ENCODE data around the gene LPA.

Gene LPA

DNA sequence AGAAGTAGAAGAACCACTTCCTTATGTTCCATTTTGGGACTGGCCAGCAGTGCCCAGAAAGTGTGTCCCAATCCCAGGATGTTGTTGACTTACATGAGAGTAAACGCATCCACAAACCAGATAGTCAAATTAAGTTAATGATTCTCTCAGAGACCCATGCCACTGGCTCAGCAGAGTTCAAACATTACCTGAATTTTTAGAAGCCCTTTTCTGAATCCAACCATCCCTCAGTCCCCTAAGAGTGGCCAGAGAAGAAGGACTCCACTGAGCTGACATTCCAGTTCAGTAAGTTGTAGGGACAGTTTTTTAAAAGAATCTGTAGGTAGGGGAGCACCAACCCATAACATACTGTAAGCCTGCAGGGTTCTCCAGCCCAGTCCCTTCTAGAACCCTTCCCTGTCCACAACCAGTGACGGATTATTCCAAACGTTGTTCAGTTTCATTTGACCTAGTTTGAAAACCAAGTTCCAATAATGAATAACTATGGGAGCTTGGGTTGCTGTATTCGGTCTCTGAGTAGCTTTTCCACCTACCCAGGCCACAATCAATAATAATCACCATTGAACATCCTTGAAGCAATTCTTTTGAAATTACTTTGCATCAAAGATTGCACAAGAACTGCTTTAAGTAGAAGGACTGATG lies 153.0 kb downstream of the LPA start:
- no peak for DNase-seq (ENCODE audit: low spot score)

- no peak for DNase-seq (ENCODE audit: low spot score)
Observed at GRCh38 chr6:160510199-160510598, 153.9 kb downstream of the LPA start.

DNA sequence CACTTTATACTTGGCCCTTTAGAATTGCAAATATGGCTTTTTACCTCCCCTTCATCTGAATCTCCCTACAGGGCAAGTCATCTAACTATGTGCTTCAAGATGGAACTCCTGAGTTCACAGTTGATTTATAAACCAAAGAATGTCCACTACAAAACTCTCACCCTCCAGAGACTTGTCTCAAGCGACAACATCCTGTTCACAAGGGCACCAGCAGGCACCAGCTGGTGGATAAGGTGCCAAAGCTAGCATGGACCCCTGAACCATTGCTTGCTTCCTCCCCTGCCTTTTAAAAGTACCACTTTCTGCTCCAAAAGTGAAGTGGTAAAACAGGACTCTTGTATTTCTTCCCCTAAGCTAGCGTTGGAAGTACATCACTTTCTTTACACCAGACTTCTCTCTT lies 154.5 kb downstream of the LPA start:
- no peak for DNase-seq (ENCODE audit: low spot score)

DNA sequence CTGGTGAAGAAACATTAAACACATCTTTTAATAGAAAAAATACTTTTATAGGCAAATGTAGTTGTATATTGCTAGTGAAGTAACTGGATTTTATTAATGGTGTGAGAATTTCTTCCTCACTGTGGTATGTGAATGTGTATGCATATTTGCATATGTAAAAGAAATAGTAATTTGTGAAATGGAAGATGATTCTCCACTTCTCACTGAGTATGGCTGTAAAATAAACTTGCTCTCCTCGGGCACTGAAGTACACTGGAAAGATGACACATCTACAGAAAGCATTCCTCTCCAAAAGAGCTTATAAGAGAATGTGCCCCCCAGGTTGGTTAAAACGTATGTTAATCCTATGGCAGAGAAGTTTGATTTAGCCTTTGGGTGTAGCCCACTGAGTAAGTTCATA lies 155.5 kb downstream of the LPA start:
- no peak for DNase-seq (ENCODE audit: low spot score)

DNA sequence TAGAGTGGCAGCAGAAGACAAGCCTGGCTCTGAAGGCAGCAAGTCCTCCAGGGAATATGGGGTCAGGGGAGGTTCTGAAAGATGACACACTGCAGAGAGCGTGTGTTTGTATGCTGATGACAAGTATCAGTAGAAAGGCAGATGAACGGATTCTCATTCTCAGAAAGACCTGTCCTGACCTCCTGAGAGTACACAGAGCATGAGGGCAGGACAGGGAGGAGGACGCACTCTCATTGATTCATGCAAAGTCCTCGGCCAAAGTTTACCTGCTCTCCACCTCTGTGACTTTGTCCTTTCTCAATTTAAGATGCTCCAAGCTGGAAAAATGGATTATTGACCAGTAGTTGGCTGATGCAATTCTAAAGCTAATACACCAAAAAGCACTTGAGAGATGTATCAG lies 156.7 kb downstream of the LPA start:
- no peak for DNase-seq (ENCODE audit: low spot score)

DNA sequence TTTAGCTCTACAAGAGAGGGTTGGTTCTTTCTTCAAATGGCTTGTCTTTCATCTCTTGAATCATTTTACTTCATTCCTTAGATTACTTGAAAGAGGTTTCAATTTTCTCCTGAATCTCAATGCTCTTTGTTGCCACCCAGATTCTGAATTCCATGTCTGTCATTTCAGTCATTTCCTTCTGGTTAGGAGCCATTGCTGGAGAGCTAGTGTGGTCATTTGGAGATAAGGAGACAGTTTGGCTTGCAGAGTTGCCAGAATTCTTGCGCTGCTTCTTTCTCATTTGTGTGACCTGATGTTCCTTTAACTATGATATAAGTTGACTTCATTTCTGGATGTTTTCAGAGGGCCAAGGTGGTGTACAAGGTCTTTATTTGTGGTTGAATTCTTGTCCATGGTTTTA lies 158.1 kb downstream of the LPA start:
- no peak for DNase-seq (ENCODE audit: low spot score)

GRCh38 chr6:160500639-160501038 lies 163.4 kb downstream of the LPA start:
- DNase-seq (ENCODE audit: low spot score), result no peak

DNA sequence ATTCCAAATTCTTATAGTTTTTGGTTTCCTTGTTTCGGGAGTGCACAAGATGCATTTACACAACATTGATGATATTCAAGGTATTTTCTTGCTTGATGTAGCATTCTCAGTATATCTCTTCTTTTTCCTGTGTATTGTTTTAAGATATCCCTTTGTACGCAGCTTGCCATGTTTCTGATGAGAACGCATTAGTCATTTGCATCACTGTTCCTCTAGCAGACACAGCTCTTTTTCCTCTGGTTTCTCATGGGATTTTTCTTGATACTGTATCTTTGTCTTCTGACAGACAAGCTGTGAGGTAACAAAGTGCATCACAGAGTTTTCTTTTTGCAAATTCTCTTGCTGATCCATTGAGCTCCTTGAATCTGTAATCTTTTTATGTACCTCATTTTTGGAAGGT lies 169.5 kb downstream of the LPA start:
- DNase-seq (ENCODE audit: low spot score), result no peak

GRCh38 chr6:160489091-160489490 lies 175.0 kb downstream of the LPA start:
- no peak for DNase-seq (ENCODE audit: low spot score)

GRCh38 chr6:160487116-160487515 lies 177.0 kb downstream of the LPA start:
- no peak for DNase-seq (ENCODE audit: low spot score)
